ENCODE data around the gene ELK3. TPM values are rescaled to one million over a fixed set of nuclear protein-coding genes. Genes with fewer than 3 reads are reported as not detected.
A peak's percentile ranks its signal among the peaks of the same experiment; 100 is the strongest.

Gene ELK3
- total RNA-seq, 2 experiments from 2014 or later = 26.8 to 31.5 TPM

GRCh38 chr12:96192926-96193573 is 1.1 kb upstream of the ELK3 start:
- Mint-ChIP-seq H3K4me3 (peak overlapping the region; percentile 93), H3K27ac (peak overlapping the region; percentile 97), H3K4me1 (ENCODE audit: low read depth) (peaks cover 53% of the 10 kb centered on the region), H3K9me3 (no peaks in the 10 kb centered on the region), H3K27me3 (no peaks in the 10 kb centered on the region), H3K36me3 (ENCODE audit: low read depth) (peaks cover 11% of the 10 kb centered on the region)
- Histone ChIP-seq H3K4me1 (ENCODE audit: insufficient read depth, low read length) (peaks cover 27% of the 10 kb centered on the region), H3K27me3 (ENCODE audit: control insufficient read depth in 1 of 2, insufficient read depth in 2 of 2, low read length in 2 of 2) (no peaks in the 10 kb centered on the region), H3K9me3 (ENCODE audit: control insufficient read depth in 1 of 2, insufficient read depth in 1 of 2, low read length in 2 of 2) (no peaks in the 10 kb centered on the region), H3K36me3 (ENCODE audit: insufficient read depth, low read length) (no peaks in the 10 kb centered on the region), H3K4me3 (ENCODE audit: low read length) (no peak overlapping the region), H3K27ac (ENCODE audit: low read depth in 1 of 2, low read length in 2 of 2) (peak overlapping the region; percentile 52 to 81)
- ChIA-PET POLR2A (interaction anchor here (1.1 to 1.2 kb wide), 4 partner anchors 16 to 157 kb away, joined by 3 to 5 read pairs (median 3); no protein-coding TSS in a partner anchor), CTCF (interaction anchor here (1.8 kb wide), 1 partner anchor 22 kb away, joined by 9 read pairs; no protein-coding TSS in a partner anchor)
- TF ChIP-seq, protein P1, sequence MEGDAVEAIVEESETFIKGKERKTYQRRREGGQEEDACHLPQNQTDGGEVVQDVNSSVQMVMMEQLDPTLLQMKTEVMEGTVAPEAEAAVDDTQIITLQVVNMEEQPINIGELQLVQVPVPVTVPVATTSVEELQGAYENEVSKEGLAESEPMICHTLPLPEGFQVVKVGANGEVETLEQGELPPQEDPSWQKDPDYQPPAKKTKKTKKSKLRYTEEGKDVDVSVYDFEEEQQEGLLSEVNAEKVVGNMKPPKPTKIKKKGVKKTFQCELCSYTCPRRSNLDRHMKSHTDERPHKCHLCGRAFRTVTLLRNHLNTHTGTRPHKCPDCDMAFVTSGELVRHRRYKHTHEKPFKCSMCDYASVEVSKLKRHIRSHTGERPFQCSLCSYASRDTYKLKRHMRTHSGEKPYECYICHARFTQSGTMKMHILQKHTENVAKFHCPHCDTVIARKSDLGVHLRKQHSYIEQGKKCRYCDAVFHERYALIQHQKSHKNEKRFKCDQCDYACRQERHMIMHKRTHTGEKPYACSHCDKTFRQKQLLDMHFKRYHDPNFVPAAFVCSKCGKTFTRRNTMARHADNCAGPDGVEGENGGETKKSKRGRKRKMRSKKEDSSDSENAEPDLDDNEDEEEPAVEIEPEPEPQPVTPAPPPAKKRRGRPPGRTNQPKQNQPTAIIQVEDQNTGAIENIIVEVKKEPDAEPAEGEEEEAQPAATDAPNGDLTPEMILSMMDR (IDR thresholded peaks at IDR 0.05) = no peak
- DNase-seq = peak in 1 of 14 experiments; percentile 42
- no peak for ATAC-seq (ENCODE audit: poor library complexity)
- intact Hi-C loops (cut with DNase I, micrococcal nuclease) = no loop called here

DNA sequence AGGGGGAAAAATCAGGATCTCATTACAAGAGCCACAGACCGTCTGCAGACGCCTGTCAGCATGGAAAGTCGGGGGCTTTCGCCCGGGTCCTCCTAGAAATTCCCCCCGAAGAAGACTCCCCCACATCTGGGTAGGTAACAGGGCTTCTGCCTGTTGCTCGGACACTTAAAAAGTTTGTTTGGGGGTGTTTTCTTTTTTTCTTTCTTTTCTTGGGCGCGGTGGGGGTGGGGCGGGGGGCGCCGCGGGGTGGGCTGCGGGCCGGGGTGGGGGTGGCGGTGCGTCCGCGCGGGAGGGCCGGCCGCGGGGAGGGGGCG is 358 bp downstream of the ELK3 start:
- no peaks in the 10 kb centered on the region for H3K9me3 Mint-ChIP-seq
- intact Hi-C loops (cut with DNase I, micrococcal nuclease) = loop anchor here (2.0 kb wide), 2 partner anchors 14 to 16 kb away; no protein-coding TSS in a partner anchor
- H3K27me3 ChIP-seq (ENCODE audit: control insufficient read depth in 1 of 2, insufficient read depth in 2 of 2, low read length in 2 of 2) = no peaks in the 10 kb centered on the region
- peaks cover 66% of the 10 kb centered on the region for H3K4me1 Mint-ChIP-seq (ENCODE audit: low read depth)
- H3K4me1 ChIP-seq (ENCODE audit: insufficient read depth, low read length) = peaks cover 33% of the 10 kb centered on the region
- no peak for ATAC-seq (ENCODE audit: poor library complexity)
- no peaks in the 10 kb centered on the region for H3K9me3 ChIP-seq (ENCODE audit: control insufficient read depth in 1 of 2, insufficient read depth in 1 of 2, low read length in 2 of 2)
- no peaks in the 10 kb centered on the region for H3K27me3 Mint-ChIP-seq
- DNase-seq = no peak
- H3K4me3 Mint-ChIP-seq = peak overlapping the region; percentile 96
- peak overlapping the region; percentile 96 for H3K4me3 ChIP-seq (ENCODE audit: low read length)
- H3K36me3 Mint-ChIP-seq (ENCODE audit: low read depth) = peaks cover 16% of the 10 kb centered on the region
- POLR2A ChIA-PET = interaction anchor here (1.4 to 2.2 kb wide), 4 partner anchors 10 to 204 kb away, joined by 8 to 42 read pairs (median 22); partner anchors contain the start of genes CDK17 and LTA4H
- H3K36me3 ChIP-seq (ENCODE audit: insufficient read depth, low read length) = no peaks in the 10 kb centered on the region
- TF ChIP-seq, protein P1 (IDR thresholded peaks at IDR 0.05) = no peak
- CTCF ChIA-PET = interaction anchor here (9.5 kb wide), 1 partner anchor 18 kb away, joined by 83 read pairs; no protein-coding TSS in a partner anchor
- peak overlapping the region; percentile 97 for H3K27ac Mint-ChIP-seq
- peak overlapping the region; percentile 67 to 83 for H3K27ac ChIP-seq (ENCODE audit: low read depth in 1 of 2, low read length in 2 of 2)

- Histone ChIP-seq H3K4me3 (ENCODE audit: low read length) (peak overlapping the region; percentile 96), H3K27ac (ENCODE audit: low read depth in 1 of 2, low read length in 2 of 2) (peak overlapping the region; percentile 85 to 98), H3K9me3 (ENCODE audit: control insufficient read depth in 1 of 2, insufficient read depth in 1 of 2, low read length in 2 of 2) (no peaks in the 10 kb centered on the region), H3K27me3 (ENCODE audit: control insufficient read depth in 1 of 2, insufficient read depth in 2 of 2, low read length in 2 of 2) (no peaks in the 10 kb centered on the region), H3K4me1 (ENCODE audit: insufficient read depth, low read length) (peaks cover 33% of the 10 kb centered on the region), H3K36me3 (ENCODE audit: insufficient read depth, low read length) (peaks cover 2% of the 10 kb centered on the region)
- ATAC-seq (ENCODE audit: poor library complexity) (peak; percentile 72), DNase-seq (peak; percentile 47 to 95 (median 69))
- Mint-ChIP-seq H3K27me3 (no peaks in the 10 kb centered on the region), H3K36me3 (ENCODE audit: low read depth) (peaks cover 16% of the 10 kb centered on the region), H3K4me3 (peak overlapping the region; percentile 96), H3K4me1 (ENCODE audit: low read depth) (peaks cover 62% of the 10 kb centered on the region), H3K9me3 (no peaks in the 10 kb centered on the region), H3K27ac (peak overlapping the region; percentile 97)
- CTCF ChIA-PET = interaction anchor here (9.5 kb wide), 1 partner anchor 17 kb away, joined by 83 read pairs; no protein-coding TSS in a partner anchor
- POLR2A ChIA-PET = interaction anchor here (0.6 to 2.2 kb wide), 15 partner anchors 8 to 321 kb away, joined by 3 to 42 read pairs (median 4); partner anchors contain the start of genes CDK17 and LTA4H
- intact Hi-C loops (cut with DNase I, micrococcal nuclease) = loop anchor here (1.0 to 5.0 kb wide), 6 partner anchors 14 to 292 kb away; partner anchors contain the start of genes CDK17 (in 1 of the 2) and CFAP54 (in 1 of the 2)
- TF ChIP-seq, protein P1 (IDR thresholded peaks at IDR 0.05) = no peak
Measured at GRCh38 chr12:96194971-96195844, 1.0 kb downstream of the ELK3 start.
